Activated T-cell treated with anti-CD3 and anti-CD28 coated beads, Interleukin-2, amount 50 U/mL, for 24 hours (primary cell): ENCODE measurements around the gene GPR150.
A peak's percentile ranks its signal among the peaks of the same experiment; 100 is the strongest.
"Not testable (repeated sequence)": the region's sequence is repeated elsewhere in the genome, so short reads cannot be mapped to it uniquely, and the experiment has no call there.

Source experiments
- DNase-seq: peaks from one replicate; pipeline ENCODE4 v3.0.0-alpha.2; 2020
- H3K27ac Mint-ChIP-seq: 2 replicates; pipeline ENCODE4 v1.8.0; 2020; ENCODE audit warnings: mild to moderate bottlenecking, mixed read lengths
- H3K27me3 Mint-ChIP-seq: 2 replicates; pipeline ENCODE4 v1.8.0; 2020; ENCODE audit warnings: mixed read lengths
- H3K36me3 Mint-ChIP-seq: 2 replicates; pipeline ENCODE4 v1.8.0; 2020; ENCODE audit warnings: low read depth, mixed read lengths
- H3K4me1 Mint-ChIP-seq: 2 replicates; pipeline ENCODE4 v1.8.0; 2020; ENCODE audit warnings: low read depth, mixed read lengths
- H3K4me3 Mint-ChIP-seq: 2 replicates; pipeline ENCODE4 v1.8.0; 2020; ENCODE audit warnings: mild to moderate bottlenecking, moderate library complexity, mixed read lengths
- H3K9me3 Mint-ChIP-seq: 2 replicates; pipeline ENCODE4 v1.8.0; 2020; ENCODE audit warnings: mixed read lengths

GPR150 gene

DNA sequence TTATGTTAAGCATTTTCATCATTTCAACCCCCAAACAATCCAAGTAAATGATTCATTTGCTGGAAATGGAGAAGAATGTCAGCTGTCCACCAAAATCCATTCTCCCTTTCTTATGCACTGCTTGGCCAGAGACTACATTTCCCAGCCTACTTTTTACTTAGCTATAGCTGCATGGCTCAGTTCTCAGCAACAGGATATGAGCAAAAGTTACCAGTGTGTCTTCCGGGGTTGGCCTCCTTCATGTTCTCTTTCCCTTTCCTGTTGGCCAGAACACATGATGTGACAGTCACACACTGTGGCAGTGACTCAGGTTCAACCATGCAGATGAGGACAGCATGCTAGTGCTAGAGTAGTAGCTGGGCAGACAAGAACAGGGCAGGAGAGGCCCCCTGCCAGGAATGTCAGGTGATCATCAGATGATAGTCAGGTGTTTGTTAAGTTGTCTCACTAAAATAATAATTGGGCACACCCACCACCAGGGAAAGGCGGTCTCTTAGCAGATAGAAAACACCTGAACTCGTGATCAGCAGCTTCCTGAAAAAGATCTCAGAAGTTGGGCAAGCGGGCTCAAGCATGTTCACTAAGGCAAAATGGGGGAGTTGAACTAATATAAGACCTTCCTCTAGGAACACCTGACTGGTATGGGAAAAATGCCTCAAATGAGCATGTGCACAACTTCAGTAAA, 12.2 kb downstream of the GPR150 start:
- Mint-ChIP-seq H3K27me3 (peaks cover 2% of the 10 kb centered on the region), H3K36me3 (peaks cover 1% of the 10 kb centered on the region), H3K4me3 (peak overlapping the region; percentile 24), H3K9me3 (peaks cover 5% of the 10 kb centered on the region), H3K4me1 (peaks cover 21% of the 10 kb centered on the region), H3K27ac (peak overlapping the region; percentile 99)
- peak; percentile 79 for DNase-seq

DNA sequence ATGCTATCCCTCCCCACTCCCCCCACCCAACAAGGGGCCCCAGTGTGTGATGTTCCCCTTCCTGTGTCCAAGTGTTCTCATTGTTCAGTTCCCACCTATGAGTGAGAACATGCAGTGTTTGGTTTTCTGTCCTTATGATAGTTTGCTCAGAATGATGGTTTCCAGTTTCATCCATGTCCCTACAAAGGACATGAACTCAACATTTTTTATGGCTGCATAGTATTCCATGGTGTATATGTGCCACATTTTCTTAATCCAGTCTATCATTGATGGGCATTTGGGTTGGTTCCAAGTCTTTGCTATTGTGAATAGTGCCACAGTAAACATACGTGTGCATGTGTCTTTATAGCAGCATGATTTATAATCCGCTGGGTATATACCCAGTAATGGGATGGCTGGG, 13.1 kb downstream of the GPR150 start:
- not testable (repeated sequence) for H3K4me3 Mint-ChIP-seq, H3K9me3 Mint-ChIP-seq, H3K36me3 Mint-ChIP-seq, DNase-seq, H3K27me3 Mint-ChIP-seq
- peak overlapping the region; percentile 44 for H3K27ac Mint-ChIP-seq
- peaks cover 21% of the 10 kb centered on the region for H3K4me1 Mint-ChIP-seq

DNA sequence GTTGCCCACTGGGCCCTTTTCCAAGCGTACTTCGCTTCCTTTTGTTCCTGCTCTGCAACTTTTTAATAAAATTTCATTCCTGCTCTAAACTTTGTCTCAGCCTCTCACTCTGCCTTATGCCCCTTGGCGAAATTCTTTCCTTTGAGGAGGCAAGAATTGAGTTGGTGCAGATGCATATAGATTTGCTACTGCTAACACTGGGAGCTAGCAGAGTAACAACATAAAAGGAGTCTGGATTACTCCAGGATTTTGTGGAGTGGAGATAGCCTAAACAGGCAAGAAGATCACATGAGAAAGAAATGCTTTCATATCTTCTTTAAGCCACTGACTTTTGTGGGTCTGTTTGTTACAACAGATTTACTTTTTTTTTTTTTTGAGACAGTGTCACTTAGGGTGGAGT, 13.8 kb downstream of the GPR150 start:
- Mint-ChIP-seq H3K36me3 (peaks cover 1% of the 10 kb centered on the region), H3K27ac (no peak overlapping the region), H3K4me1 (peaks cover 25% of the 10 kb centered on the region), H3K27me3 (peaks cover 2% of the 10 kb centered on the region), H3K4me3 (no peak overlapping the region), H3K9me3 (peaks cover 5% of the 10 kb centered on the region)
- DNase-seq: no peak

DNA sequence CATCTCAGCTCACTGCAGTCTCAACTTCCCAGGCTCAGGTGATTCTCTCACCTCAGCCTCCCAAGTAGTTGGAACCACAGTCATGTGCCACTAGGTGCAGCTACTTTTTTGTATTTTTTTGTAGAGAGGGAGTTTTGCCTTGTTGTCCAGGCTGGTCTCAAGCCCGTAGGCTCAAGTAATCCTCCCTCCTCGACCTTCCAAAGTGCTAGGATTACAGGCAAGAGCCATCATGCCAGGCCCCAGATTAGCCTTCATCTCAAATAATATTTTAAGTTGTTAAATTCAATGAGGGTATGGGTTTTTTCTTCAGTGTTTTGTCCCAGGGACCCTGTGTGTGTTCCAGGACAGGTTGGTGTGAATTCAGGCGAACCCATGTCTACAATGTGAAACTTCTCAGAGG, 14.2 kb downstream of the GPR150 start:
- Mint-ChIP-seq H3K27ac (no peak overlapping the region), H3K4me1 (peaks cover 25% of the 10 kb centered on the region), H3K4me3 (no peak overlapping the region), H3K9me3 (peaks cover 5% of the 10 kb centered on the region), H3K36me3 (peaks cover 1% of the 10 kb centered on the region), H3K27me3 (peaks cover 2% of the 10 kb centered on the region)
- DNase-seq: no peak

DNA sequence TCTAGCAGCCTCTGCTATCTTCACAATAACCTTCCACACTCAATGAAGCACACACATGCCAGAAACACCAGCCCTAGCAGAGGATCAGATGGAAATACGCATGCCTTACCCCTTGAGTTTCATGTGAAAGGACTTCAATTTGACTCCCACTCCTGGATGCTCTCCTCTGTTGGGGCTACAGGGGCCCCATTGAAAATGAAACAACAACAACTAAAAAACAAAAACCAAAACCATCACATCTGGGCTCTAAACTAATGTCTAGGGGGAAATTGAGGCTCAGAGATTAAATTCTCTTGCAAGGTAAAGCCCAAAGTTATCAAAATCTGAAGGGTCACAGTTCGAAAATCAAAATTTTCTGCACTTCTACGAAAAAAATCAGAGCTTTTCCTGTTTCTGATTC, 18.7 kb downstream of the GPR150 start:
- H3K4me1 Mint-ChIP-seq: peaks cover 4% of the 10 kb centered on the region
- H3K9me3 Mint-ChIP-seq: no peaks in the 10 kb centered on the region
- no peak overlapping the region for H3K27ac Mint-ChIP-seq
- H3K27me3 Mint-ChIP-seq: peaks cover 2% of the 10 kb centered on the region
- H3K4me3 Mint-ChIP-seq: no peak overlapping the region
- no peaks in the 10 kb centered on the region for H3K36me3 Mint-ChIP-seq
- no peak for DNase-seq

DNA sequence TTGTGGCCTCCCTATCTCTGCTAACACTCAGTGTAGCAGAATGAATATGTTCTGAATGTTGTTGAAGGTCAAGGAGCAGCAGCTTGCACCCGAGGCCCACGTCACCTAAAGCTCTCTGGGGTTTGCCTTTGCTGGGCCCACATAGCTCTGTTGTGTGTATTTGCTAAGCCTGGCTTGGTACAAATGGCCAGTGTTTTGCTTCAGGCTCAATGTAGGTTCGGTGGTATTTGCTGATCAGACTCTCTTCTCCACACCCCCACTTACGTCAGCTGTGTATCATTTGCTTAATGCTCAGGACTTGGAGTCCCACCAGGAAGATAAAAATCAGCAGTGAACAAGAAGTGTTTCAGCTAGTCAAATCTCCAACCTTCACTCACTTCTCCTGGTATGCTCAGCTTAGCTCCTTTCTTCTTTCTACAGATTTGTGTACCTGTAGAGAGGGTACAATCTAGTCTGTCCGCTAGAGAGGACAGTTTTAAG, 21.9 kb downstream of the GPR150 start:
- Mint-ChIP-seq H3K27ac (no peak overlapping the region), H3K4me3 (no peak overlapping the region), H3K4me1 (peaks cover 24% of the 10 kb centered on the region), H3K9me3 (no peaks in the 10 kb centered on the region), H3K36me3 (no peaks in the 10 kb centered on the region), H3K27me3 (no peaks in the 10 kb centered on the region)
- DNase-seq: no peak

DNA sequence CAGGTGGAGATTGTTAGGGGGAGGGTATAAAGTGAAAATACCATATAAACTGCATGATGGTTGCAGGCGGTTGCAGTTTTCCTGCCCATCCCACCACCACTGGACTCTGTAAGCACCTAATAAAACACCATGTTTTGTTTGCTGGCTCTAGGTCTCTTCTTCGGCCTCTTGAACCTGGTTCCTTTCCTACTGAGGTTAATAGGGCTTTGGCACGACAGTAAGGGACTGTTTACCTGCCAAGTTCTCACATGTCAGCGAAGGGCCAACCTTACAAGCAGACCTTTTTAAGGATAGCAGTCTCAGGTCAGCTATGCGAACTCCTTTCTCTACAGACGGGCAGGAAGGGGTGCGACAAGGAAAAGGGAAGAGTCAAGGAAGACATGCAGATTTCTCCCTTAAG, 23.3 kb downstream of the GPR150 start:
- peaks cover 36% of the 10 kb centered on the region for H3K4me1 Mint-ChIP-seq
- H3K4me3 Mint-ChIP-seq: no peak overlapping the region
- DNase-seq: no peak
- no peaks in the 10 kb centered on the region for H3K9me3 Mint-ChIP-seq
- no peak overlapping the region for H3K27ac Mint-ChIP-seq
- no peaks in the 10 kb centered on the region for H3K36me3 Mint-ChIP-seq
- no peaks in the 10 kb centered on the region for H3K27me3 Mint-ChIP-seq

DNA sequence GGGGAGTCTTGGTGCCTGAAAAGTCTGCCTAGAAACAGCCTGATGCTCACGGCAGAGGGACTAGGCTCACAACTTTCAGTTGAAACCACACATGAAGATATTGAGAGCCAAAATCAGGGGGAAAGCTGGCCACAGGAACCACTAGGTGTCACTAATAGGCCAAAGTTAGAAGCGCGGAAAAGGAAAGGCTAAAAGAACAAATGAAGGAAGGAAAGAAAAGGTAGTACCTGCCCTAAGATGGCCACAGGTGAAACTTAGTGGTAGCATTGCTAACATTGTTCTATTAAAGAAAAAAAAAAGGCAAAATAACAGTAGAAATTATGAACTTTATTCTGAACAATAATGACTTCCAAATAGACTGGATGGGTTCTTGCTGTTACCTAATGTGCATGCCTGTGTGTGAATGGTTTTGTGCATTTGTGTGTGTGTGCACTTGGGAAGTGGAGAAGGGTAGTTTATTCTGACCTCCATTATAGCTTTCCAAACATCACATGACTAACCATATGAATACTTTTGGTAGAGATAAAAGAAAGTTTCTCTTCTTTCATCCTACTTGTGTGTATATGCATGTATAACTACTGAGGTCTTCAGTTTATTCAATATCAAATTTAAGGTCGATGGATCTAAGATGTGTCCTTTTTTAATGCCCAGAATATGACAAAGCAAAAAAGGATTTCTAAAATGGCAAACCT, 24.6 kb downstream of the GPR150 start:
- peak overlapping the region; percentile 70 for H3K27ac Mint-ChIP-seq
- DNase-seq: peak; percentile 52
- no peaks in the 10 kb centered on the region for H3K36me3 Mint-ChIP-seq
- no peaks in the 10 kb centered on the region for H3K9me3 Mint-ChIP-seq
- no peaks in the 10 kb centered on the region for H3K27me3 Mint-ChIP-seq
- H3K4me3 Mint-ChIP-seq: no peak overlapping the region
- H3K4me1 Mint-ChIP-seq: peaks cover 44% of the 10 kb centered on the region

DNA sequence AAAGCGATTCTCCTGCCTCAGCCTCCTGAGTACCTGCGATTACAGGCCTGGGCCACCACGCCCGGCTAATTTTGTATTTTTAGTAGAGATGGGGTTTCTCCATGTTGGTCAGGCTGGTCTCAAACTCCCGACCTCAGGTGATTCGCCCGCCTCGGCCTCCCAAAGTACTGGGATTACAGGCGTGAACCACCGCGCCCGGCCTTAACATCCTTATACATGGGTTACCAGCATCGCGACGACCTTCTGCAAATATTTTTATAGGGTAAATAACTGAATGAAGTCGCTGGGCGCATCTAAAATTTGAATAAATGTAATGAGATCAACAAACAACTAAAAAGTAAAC, 26.3 kb downstream of the GPR150 start:
- H3K27me3 Mint-ChIP-seq, H3K36me3 Mint-ChIP-seq, DNase-seq, H3K9me3 Mint-ChIP-seq: not testable (repeated sequence)
- Mint-ChIP-seq H3K27ac (peak overlapping the region; percentile 94), H3K4me3 (peak overlapping the region; percentile 82), H3K4me1 (peaks cover 49% of the 10 kb centered on the region)

DNA sequence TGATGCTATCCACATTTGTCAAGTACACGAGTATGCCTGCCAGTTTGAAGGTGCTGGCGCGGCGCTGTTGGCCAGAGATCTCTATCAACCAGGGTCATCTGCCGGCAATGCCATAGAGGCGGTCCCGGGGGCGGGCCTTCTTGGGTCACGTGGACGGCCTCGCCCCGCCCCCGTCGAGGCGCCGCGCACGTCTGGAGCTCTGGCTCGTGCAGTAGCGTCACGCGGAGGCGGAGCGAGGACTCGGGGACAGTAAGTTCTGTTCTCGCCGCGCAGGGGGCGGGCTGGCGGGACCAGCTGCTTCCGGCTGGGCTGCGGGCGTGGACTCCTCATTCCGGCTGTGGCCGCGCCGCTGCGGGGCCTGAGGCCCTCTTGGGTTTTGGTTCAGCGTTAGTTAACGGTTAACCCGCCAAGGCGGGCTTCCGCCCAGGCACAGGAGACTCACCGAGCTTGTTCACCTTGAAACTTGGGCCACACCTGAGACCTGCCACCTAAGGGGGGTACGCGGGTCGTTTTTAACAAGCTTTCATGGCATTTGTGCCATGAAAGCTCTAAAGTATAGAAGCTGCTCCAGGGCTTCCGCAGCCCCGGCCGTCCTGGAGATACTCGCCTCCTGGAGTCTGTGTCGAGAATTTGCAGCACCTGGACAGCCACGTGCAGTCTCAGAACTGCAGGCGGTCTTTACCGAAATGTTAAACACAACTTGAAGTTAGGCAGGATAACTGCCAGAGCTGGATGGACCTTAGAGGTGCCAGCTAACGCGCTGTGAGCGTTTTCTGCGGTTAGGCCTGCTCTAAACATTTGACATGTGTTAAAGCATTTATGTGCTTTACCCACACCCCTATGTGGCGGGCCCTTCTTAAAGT, 26.9 kb downstream of the GPR150 start, which contains the start of gene RFESD:
Gene RFESD, plus strand, starts transcription at position 209 of the 863 bp plus-strand sequence. CDS start 5,495 bp downstream, outside the sequence.
- no peaks in the 10 kb centered on the region for H3K9me3 Mint-ChIP-seq
- DNase-seq: peak; percentile 96
- no peaks in the 10 kb centered on the region for H3K36me3 Mint-ChIP-seq
- peaks cover 49% of the 10 kb centered on the region for H3K4me1 Mint-ChIP-seq
- H3K4me3 Mint-ChIP-seq: peak within 1 kb of the TSS; percentile 82
- H3K27me3 Mint-ChIP-seq: no peaks in the 10 kb centered on the region
- peak within 1 kb of the TSS; percentile 94 for H3K27ac Mint-ChIP-seq

DNA sequence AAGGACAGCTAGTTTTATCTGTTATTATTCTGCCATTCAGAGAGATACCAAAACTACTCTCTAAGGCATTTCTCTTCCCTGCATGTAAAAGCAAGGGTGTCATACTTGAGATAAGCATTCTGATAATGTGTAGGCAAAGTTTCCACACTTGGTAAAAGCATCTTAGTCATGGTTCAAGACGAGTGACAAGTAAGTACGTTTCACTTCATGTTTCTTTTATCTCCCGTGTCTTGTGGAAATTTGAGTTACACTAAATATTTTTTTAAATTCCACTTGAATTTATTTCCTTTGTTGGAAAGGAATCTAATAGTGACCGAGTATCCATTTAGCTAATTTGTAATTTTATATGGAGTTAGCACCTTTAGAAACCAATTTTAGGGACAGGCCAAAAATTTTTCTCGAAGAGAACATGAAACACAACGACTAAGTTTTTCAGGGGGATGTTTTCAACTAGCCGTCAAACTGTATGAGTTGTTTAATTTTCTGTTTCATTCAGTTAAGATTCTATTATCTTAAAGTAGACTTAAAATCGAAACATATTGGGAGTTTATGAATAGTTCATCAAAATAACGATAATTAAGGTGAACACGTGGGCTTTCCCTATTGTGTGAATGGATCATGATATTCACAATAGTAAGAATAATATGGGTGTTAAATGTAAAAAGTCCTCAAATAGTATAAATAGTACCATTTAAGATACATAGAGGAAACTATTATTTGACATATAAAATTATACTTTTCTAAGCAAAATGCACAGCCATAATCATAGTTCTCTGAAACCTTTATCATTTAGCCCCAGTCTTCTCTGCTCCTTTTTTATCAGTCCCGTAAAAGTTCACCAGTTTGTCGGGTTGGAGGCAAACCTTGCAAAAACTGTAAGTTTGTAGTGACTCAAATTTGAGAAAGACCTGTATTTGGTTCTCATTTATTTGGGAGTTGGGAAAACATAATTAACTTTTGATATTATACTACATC, 28.3 kb downstream of the GPR150 start:
- peak overlapping the region; percentile 82 for H3K4me3 Mint-ChIP-seq
- no peaks in the 10 kb centered on the region for H3K9me3 Mint-ChIP-seq
- H3K4me1 Mint-ChIP-seq: peaks cover 49% of the 10 kb centered on the region
- H3K27ac Mint-ChIP-seq: peak overlapping the region; percentile 94
- peaks cover 10% of the 10 kb centered on the region for H3K36me3 Mint-ChIP-seq
- no peaks in the 10 kb centered on the region for H3K27me3 Mint-ChIP-seq
- DNase-seq: no peak

DNA sequence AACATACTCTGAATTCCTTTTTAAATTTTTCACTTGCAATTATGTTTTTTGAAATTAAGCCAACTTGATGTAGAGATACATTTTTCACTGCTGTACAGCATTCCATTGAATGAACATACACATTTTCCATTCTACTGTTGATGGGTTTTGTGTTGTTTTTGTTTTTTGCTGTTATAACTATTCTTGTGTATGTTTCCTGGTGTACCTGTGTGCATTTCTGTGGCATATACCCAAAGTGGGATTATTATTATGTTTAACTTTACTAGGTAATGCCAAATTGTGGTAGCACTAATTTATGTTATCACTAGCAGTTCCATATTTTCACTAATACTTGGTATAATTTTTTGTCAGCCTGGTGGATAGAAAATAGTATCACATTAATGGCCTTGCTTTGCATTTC, 29.4 kb downstream of the GPR150 start:
- no peak overlapping the region for H3K27ac Mint-ChIP-seq
- H3K9me3 Mint-ChIP-seq: no peaks in the 10 kb centered on the region
- no peak for DNase-seq
- peaks cover 18% of the 10 kb centered on the region for H3K36me3 Mint-ChIP-seq
- no peak overlapping the region for H3K4me3 Mint-ChIP-seq
- H3K27me3 Mint-ChIP-seq: no peaks in the 10 kb centered on the region
- H3K4me1 Mint-ChIP-seq: peaks cover 45% of the 10 kb centered on the region

DNA sequence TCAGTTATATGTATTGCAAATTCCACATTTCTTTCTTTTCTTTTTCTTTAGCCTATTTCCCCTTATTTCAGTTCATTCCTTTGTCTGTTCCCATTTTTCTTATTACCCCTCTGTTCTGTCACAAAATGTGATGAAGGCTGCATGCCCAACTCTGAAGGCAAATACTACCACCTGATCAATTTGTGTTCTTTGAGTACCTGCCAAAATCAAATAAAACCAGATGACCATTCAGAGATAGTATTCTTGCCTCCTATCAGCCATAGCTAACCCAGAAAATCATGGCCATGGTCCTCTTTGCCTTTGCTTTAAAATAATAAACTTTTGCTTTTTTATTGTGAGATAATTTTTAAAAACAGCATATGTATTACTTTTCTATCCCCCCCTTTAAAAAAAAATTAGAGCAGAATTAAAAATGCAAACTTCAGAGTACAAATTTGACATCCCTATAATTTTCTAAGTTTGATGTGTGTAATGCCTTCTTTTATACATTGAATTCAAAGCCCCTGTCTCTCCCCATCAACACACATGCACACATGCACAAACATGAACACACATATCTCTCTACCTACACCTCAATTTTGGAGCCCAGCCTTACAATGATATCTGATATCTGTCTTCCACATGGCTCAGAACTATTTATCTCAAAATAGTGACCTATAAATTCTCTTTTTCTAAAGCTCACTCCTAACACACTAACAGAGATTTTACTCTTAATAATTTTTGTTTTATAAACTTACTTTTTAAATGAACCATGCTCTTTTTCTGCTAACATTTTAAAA, 30.1 kb downstream of the GPR150 start:
- H3K27me3 Mint-ChIP-seq: no peaks in the 10 kb centered on the region
- no peak overlapping the region for H3K27ac Mint-ChIP-seq
- H3K4me3 Mint-ChIP-seq: no peak overlapping the region
- H3K4me1 Mint-ChIP-seq: peaks cover 38% of the 10 kb centered on the region
- DNase-seq: no peak
- H3K36me3 Mint-ChIP-seq: peaks cover 19% of the 10 kb centered on the region
- no peaks in the 10 kb centered on the region for H3K9me3 Mint-ChIP-seq
